ENCODE data around the gene PUDP.

The PUDP gene

DNA sequence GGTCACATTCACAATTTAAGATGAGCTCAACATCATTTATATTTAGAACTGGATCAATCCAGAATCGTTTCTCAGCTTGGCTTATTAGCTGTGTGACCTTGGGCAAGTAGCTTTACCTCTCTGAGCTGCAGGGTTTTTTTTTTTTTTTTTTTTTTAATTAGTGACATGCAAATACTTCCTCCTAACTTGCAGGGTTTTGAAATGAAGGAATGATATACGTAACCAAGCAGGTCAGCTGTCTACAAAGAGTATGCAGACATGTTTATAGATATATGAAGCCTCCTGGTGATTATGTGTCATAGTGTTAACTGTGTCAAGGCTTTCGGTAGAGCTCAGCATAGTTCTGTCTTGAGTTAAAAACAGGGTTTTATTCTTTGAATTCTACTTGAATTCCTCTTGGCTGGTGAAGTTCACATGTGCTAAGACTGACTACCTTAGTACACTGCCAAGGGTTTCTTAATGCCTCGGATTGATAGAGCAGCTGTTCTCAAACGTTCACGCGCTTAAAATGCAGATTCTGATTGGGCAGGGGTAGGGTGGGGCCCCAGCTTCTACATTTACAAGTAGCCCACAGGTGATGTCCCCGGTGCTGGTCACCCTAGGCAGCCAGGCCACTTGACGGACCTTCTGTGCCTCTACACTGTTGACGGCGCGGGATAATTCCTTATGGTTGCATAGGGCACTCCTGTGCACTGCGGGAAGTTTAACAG is 1.1 kb downstream of the PUDP start:
- DNase-seq = no peak

DNA sequence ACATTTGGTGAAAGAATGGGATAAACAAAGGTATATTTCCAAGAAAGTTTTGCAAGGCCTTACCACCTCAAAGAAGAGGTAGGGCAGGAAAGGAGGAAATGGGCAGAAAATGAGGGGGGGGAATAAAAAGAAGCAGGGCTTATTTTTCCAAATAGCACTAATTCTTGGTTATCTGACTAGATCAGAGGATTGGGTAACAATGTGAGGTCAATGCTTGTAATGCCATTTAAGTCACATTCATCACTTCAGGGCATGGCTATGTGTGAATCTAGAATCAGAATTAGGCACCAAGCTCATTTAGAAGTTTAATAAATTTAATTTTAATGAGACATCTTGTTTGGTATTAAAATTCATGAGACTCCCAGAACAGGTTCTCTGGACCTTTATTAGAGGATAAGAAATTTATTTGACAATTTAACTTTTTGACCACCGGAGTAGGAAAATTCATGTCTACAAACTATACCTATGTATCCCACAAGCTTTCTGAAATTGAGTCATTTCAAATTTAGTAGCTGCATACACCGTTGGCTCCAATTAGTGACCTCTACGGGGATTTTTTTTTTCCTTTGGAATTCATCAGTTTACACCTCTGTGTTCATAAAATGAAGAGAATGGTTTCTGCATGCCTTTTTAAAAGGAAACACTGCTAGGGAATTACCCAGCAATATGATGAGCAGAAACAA is 1.8 kb downstream of the PUDP start:
- no peak for DNase-seq

DNA sequence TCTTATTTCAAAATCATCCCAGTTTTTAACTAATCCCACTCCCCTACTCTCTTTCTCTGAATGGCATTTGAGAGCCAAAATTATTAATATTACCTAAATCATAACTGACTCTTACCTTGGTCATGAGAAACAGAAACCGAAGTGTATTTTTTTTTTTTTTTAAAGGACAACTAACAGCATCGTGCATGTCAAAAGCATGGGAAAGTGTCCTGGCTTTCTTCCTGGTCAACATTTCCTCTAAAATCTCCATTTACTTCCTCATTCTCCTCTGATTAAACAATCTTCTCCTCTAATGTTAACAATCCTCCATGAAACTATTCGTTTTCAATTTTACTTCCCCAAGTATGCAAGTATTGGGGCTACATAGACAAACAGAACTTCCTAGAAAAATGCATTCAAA is 2.5 kb downstream of the PUDP start:
- no peak for DNase-seq

DNA sequence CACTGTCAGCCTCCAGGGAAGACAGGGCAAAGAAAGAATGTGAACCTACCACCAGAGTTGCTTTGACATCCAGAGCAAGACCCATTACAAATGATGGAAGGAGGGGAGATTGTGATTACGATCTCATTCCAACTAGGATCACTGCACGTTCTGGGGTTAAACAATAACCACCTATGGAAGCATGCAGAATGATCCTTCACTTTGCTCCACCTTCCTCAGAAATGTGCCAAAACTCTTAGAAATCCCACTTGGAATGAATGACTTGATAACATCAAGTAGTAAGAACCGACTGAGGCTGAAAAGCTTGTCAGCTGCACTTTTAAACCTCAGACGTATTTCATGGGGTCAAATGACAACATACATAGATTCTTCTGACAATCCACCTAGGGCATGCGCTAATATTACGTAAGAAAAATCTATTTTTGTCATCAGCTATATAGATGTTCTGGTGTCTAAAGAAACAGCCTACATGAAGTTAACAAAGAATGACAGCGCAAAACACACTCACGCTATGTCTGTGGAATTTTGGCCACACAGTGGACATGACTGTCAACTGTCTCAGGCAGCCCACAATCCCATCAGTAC is 3.9 kb downstream of the PUDP start:
- DNase-seq = no peak

DNA sequence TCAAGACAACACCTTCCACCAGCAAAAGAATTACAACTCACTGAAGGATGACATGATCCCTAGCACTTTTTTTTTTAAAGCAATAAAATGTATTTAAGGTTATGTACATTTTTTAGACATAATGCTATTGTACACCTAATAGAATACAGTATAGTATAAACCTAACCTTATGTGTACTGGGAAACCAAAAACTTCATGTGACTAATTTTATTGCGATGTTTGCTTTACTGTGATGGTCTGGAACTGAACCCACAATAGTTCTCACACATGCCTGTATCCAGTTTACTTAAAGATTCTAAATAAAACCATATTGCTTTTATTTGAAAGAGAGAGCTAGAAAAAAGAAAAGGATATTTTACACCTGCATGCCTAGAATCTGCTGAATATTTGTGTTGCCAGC is 4.9 kb downstream of the PUDP start:
- no peak for DNase-seq

DNA sequence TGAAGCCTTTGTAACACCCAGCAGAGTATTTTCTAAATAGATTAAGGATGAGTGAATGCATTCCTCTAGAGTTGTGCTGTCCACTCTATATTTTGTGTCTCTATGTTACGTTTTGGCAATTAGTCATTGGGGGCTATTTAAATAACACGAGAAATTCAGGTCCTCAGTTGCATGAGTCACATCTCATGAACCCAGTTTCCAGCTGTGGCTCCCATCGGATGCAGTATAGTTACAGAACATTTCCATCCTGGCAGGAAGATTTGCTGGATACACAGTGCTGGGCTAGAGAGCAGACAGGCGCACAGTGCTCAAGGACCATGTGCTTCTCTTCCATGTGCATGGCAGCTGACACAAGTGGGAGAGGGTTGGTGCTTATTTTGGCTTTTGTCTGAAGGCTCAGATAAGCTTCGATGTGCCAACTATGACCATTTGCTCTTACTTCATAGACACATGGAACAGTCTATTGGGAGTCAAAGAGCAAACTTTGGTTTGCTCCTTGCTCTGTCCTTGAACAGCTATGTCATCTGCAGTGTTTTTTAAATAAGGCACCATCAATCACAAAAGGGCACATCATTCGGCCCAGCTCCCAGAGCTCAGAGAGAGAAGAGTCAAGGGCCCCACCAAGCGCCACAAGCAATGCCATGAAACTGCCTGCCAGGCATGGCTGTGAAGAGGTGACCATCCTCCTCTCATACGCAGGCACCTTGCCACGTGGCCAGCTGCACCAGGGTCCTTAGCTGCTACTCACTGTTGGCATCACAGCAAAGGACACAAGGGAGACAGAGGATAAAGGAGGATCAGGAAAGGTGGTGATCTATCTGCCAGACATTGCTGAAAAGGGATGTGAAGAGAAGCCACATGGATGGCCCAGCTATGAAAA is 8.5 kb downstream of the PUDP start:
- no peak for DNase-seq

DNA sequence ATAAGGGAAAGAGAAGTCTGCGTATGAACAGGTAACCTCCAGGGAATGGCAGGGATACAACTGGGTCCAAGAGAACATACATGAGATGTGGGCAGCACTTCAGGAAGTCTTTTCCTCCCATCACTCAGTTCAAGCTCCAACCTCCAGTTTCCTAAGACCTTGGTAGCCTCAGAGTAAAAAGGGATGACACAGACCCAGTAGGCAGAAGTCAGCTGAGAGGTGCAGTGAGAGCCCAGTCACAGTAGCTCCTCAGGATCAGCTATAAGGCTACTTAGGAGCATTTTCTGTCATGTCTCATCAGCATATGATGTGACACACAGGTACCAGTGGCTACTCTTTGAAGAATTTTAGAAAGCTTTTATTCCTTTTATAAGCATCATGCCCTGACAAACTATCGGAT is 13.0 kb downstream of the PUDP start:
- no peak for DNase-seq

DNA sequence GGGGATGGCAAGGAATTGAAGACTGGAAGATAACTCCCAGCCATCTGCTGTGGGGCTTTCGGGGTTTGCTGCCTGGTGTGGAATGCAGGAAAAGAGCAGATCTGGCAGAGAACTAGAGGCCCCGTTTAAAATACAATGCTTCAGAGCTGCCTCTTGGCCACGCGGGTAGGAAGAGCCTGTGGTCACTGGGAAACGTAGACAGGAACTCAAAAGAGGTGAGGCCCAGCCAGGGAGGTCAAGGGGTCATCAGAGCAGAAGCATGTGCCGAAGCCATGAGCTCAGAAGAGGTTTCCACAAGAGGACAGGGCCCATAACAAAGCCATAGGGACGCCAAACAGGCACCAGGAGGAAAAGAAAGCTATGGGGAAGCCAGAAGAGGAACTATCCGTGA is 14.9 kb downstream of the PUDP start:
- DNase-seq = no peak

DNA sequence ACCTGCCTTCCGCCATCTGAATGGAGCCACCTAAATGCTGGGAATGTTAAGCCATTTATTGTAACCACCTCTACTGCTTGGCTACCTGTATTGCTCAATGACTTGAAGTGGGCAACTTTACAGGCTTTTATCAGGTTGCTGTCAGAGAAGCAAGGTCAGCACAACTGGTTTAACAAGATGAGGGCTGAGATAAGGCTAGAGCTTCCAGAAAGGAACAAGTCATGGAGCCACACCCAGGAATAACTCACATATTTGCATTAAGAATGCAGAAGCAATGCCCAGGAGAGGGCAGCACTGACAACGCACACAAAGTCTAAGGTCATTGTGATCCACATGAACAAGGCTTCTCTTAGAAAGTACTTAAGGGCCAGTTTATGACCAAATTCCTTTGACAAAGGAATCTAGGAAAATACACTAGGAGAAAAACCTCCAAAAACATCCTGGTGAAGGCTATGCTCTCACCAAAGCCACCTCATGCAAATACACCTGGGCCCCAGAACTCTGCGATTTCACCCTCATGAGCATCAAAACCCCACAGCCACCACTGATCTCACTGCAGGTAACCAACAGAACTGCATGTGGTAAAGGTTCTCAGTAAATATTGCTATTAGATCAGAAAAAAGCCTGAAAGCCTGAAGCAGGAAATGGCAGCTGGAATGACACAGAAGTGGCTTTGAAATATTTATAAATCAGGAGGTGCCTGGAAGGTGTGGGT is 15.5 kb downstream of the PUDP start:
- peak; percentile 8 for DNase-seq

DNA sequence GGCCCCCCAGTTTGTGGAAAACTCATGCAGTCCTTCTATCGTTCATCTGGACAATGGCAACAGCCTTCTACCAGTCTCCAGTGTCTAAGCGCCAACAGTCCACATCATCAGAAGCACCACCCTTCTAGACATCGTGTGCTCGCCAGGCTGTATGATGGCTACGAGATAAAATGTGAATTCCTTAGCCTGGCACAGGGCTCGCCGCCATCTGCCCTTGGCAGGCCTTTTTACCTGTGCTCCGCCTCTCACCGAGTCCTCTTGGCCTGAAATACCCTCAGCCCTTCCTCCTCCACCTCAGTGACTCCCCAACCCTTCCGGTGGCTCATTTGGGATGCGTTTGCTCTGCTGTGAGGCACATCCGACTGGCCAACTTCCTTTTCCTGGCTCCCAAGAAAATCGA is 16.3 kb downstream of the PUDP start:
- DNase-seq = no peak

DNA sequence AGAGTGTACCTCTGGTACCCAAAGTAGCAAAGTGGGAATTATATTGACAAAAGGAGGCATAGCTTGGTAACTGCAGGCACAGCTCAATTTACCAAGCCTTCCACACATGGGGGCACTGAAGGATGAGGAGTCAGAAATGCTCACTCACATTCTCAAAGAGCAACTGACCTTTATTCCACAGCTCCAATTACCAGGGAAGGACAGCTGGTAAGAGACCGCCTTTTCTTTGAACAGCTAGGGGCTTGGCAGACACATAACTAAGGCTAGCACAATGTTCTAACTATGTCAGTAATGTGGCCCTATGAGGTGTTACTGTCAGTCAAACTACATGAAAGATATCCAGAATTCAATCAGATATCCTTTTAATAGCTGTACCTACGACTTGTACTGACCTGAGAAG is 20.9 kb downstream of the PUDP start:
- no peak for DNase-seq

DNA sequence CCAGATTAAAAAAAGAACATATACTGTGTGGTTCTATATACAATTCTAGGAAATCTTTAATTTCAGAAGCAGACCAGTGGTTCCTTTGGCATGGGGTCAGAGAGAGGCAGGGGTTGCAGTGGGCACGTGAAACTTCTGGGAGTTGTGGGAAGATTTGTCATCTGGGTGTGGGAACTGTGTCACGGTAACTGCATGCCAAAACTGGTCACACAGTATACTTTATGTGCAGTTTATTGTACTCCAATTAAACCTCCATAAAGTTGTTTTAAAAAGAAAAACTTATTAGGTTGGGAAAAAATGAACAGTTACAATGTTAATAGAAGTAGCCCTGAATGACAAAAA is 27.1 kb downstream of the PUDP start:
- no peak for DNase-seq

DNA sequence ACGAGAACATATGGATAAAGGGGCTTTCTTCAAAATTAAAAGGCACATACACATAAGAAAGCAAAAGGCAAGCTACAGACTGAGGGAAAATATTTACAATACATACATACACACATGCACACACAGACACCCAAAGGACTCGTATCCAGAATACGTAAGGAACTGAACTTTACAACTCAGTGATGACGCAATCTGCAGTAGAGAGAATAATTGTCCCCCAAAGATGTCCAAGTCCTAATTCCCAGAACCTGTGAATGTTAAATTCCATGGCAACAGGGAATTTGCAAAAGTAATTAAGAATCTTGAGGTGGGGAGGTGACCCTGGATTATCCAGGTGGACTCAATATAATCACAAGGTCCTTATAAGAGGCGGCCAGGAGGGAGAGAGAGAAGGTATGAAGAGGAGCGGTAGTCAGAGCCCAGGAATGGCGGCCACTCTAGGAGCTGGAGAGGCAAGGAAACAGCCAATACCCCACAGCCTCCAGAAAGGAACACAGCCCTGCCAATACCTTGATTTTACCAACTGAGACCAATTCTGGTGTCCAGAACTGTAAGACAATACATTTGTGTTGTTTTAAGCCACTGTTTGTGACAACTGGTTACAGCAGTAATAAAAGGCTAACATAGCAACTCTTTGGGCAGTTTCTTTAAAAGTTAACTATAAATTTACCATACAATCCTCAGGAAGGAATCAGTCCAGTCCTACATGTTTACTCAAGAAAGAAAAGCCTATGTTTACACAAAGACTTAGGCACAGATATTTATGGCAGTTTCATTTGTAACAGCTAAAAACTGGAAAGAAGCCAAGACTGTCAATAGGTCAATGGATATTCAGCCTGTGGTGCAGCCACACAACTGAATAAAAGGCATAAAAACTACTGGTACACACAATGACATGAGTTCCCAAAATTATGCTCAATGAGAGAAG is 27.7 kb downstream of the PUDP start:
- DNase-seq = no peak

DNA sequence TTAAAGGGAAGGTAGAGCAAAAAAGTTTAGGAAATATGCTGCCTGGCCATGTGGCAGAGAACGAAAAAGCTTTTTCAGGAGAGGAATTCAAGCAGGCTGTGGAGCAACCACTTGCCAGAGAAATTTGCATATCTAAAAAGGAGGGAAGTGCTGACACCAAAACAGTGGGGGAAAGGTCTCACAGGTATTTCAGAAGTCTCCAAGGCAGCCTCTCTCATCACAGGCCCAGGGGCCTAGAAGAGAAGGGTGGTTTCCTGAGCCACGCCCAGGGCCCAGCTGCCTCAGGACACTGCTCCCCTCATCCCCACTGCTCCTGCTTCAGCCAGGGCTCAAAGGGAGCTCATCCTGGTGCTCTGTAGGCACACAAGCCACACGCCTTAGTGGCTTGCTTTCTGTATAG is 30.4 kb downstream of the PUDP start:
- DNase-seq = no peak

DNA sequence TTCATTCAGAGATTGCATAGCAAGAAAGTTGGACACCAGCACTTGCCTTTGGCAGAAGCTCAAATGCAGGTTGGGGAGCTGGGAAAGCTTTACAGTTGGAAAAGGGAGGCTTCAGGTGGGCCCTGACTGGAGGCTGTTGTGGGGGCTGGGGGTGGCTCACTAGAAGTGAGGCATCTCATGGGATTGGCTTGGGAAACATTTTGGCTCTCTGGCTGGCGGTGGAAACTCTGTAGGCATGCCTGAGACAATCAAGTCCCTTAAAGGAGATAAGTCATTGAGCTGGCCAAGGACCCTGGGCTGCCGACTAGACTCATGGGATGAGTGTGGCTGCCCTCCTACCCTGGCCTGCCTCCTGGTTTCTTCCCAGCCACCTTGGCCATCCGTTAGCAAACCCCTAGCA is 31.9 kb downstream of the PUDP start:
- no peak for DNase-seq

DNA sequence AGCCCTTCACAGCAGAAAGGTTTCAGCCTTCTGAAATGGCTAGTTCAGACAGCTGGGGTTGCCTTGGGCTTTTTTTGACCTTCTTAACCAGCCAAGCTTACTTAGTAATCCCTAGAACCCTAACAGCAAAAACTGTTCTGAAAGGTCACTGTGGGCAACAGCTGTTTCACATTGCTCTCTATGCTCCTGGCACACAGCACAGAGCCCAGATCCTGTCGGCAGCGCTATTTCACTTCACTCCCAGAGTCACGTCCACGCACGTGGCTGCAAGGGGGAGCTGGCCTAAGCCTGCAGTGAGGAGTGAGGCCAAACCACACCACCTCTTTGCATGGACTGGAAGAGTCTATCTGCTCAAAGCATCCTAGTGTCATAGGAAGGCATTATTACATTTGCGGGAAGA is 32.4 kb downstream of the PUDP start:
- no peak for DNase-seq

DNA sequence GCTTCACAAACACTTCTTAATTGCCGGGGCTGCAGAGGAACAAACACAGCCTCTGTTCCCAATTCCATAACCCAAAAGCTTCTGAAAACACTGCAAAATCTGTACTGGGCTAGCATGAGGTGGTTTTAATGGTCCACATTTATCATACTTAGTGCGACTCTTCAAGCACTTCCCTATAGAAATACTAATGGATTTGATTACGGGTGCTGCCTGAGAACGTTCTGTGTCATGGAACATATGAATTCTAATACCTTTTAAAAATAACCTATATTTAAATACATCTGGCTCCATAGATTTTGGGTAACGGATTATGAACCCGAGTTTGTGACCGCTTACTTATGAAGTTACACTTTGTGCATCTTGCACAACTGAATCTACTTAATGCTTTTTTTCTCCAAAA is 35.9 kb downstream of the PUDP start:
- DNase-seq = no peak

DNA sequence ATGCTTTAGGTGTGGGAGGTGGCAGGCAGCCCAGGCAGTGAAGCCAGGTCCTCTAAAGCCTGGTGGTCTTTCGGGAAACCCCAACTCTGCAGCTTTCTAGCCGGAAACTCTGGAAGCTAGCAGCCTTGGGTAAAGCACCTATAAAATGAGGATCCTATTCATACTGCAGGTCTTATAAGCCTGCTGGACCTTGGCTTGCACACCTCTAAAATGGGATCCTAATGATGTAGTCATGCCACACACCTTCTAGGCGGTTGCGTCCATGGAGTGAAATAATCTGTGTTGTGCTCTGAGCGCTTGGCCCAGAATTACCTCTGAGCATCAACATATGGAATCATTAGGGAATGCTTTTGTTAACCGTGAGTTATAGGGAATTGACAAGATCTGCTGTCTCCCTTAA is 36.4 kb downstream of the PUDP start:
- DNase-seq = no peak

DNA sequence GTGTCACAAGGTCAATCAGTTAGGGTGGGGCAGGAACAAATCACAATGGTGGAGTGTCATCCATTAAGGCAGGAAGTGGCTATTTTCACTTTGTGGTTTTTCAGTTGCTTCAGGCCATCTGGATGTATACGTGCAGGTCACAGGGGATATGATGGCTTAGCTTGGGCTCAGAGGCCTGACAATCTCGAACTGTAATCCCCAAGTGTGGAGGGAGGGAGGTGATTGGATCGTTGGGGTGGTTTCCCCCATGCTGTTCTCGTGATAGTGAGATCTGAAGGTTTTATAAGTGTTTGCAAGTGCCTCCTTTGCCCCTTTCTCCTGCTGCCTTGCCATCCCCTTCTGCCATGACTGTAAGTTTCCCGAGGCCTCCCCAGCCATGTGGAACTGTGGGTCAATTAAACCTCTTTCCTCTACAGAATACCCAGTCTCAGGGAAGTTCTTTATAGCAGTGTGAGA is 37.1 kb downstream of the PUDP start:
- no peak for DNase-seq

DNA sequence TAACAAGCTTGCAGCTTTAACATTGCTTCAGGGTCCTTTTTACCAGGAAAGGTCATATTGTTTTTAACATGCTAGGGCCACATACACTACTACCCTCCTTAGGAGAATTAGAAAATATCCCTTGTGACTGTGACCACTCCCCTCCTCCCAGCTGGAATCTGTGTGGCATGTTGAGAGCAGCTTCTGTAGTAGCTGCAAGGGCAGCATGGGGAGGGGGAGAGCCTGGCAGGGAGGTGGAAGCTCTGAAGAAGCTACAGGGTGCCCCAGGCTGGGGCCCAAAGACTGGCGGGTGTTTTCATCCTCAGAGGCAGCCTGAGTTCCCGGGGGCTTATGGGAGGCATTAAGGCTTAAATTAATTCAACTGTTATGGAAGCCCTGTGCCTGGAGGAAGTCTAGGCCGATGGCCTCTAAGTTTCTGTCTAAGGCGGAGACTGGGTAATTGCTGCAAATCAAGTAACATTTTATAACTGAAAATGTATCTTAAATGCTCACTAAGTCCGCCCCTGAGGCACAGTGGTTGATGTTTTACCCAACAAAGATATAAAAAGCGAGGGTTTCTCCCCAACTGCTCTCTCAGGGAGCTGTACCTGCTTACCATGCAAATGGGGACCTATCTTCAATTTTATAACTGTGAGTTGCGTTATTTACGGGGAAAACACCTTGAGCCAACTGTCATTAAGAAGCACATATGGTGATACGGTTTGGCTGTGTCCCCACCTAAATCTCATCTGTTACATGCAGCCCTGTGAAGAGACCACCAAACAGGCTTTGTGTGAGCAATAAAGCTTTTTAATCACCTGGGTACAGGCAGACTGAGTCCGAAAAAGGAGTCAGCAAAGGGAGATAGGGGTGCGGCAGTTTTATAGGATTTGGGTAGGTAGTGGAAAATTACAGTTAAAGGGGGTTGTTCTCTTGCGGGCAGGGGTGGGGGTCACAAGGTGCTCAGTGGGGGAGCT is 37.8 kb downstream of the PUDP start:
- DNase-seq = no peak
